ENCODE results near the gene EMILIN1. TPM values are rescaled to one million over a fixed set of nuclear protein-coding genes. Genes with fewer than 3 reads are reported as not detected.

The EMILIN1 gene
- total and polyA plus RNA-seq, 2 of the 4 experiments (the other 2 are of a cell fraction), result 26.5 to 95.6 TPM

DNA sequence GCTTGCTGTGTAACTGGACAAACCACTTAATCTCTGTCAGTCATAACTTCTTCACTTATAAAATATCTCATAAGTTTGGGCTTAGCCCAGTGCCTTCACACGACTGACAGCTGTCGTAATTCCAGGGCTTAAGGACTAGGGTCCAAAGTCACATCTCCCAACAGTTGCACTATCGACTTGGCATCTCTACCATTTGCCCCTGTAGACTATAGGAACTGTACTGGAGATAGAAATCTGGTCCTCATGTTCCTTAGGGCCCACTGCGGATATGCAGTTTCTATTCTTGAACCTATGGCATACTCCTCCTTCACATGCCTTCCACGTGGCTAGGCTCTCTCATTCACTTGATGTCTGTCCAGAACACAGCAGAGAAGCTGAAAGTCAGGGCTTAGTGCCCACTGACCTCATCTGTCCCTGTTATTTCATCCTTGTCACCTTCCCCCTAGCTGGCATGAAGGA is 47.9 kb downstream of the EMILIN1 start:
- Histone ChIP-seq H2BK15ac (ENCODE audit: low read depth, low read length) (no peak overlapping the region), H4K8ac (ENCODE audit: low read depth in 2 of 2, low read length in 2 of 2) (no peak overlapping the region), H3K4me1 (ENCODE audit: control insufficient read depth, insufficient read depth, low read length) (peaks cover 1% of the 10 kb centered on the region; the same call in 1 of the 2 replicates), H3K23ac (ENCODE audit: low read depth, low read length) (no peak overlapping the region), H4K91ac (ENCODE audit: insufficient read depth, low read depth, low read length) (no peak overlapping the region), H3K27me3 (ENCODE audit: control insufficient read depth, insufficient read depth, low read length) (peaks cover 25% of the 10 kb centered on the region), H2BK120ac (ENCODE audit: low read depth, low read length) (no peak overlapping the region), H3K18ac (ENCODE audit: low read depth, low read length) (no peak overlapping the region), H2AK5ac (ENCODE audit: low read depth, low read length) (no peak overlapping the region), H2BK20ac (ENCODE audit: low read depth, low read length) (no peak overlapping the region), H3K4me2 (ENCODE audit: low read depth, low read length) (no peak overlapping the region), H2AFZ (replicated peaks; ENCODE audit: low read length, poor library complexity) (no peak overlapping the region), H3K4me3 (ENCODE audit: insufficient read depth, low read depth, low read length) (no peak overlapping the region), H3K27ac (ENCODE audit: insufficient read depth, low read length) (no peak overlapping the region), H4K5ac (ENCODE audit: low read depth, low read length) (no peak overlapping the region), H3K9me1 (ENCODE audit: insufficient read depth, low read length) (0 out of 2 replicates have a peak, but pooled peaks cover 4% of the 10 kb centered on the region), H4K20me1 (ENCODE audit: insufficient read depth, low read length) (peaks cover 3% of the 10 kb centered on the region), H2AK9ac (replicated peaks; ENCODE audit: low read depth, low read length, poor library complexity) (no peak overlapping the region), H3K56ac (ENCODE audit: extremely low read depth, insufficient read depth, low read length) (no peak overlapping the region), H3K9ac (ENCODE audit: low read depth, low read length) (no peak overlapping the region), H3K79me1 (ENCODE audit: low read depth in 1 of 2, low read length in 2 of 2) (no peaks in the 10 kb centered on the region), H3K14ac (replicated peaks; ENCODE audit: low read depth, low read length) (no peak overlapping the region), H3K9me3 (ENCODE audit: control insufficient read depth, insufficient read depth, low read length) (no peaks in the 10 kb centered on the region), H2BK5ac (ENCODE audit: low read depth, low read length, poor library complexity, severe bottlenecking) (no peak overlapping the region), H3K4ac (ENCODE audit: low read depth, low read length) (no peak overlapping the region), H3K36me3 (ENCODE audit: control insufficient read depth, insufficient read depth, low read length) (peaks cover 17% of the 10 kb centered on the region; the same call in 1 of the 2 replicates)
- ATAC-seq (ENCODE audit: low read depth) (no peak), DNase-seq (no peak)
- TF ChIP-seq POLR2A (IDR thresholded peaks at IDR 0.05; ENCODE audit: low read depth, low read length), result no peak
- ChIA-PET POLR2A (ENCODE audit: unreplicated experiment) (no interaction called here), CTCF (interaction anchor here (0.7 kb wide), 1 partner anchor 7 kb away, joined by 4 read pairs; no protein-coding TSS in a partner anchor)
- BruUV-seq (replicated peaks), result no TSS peak
- in situ Hi-C loops (cut with MboI; ENCODE audit: low sequenced_read_pairs) (no loop called here), intact Hi-C loops (cut with micrococcal nuclease) (no loop called here), dilution Hi-C loops (cut with HindIII; ENCODE audit: low sequenced_read_pairs, unreplicated experiment) (no loop called here)
- no CpG with 5 or more reads among the region's 5 CpGs for WGBS, 2 experiments (ENCODE audit: extremely low coverage in 2 of 2, insufficient read length in 1 of 2)

Measured in IMR-90 (cell line).